ENCODE data around the gene HEG1. TPM values are rescaled to one million over a fixed set of nuclear protein-coding genes. Genes with fewer than 3 reads are reported as not detected.

HEG1 gene
- total RNA-seq, 4 donors from 2014 or later = 9.8 to 27.1 (median 17.6) TPM

DNA sequence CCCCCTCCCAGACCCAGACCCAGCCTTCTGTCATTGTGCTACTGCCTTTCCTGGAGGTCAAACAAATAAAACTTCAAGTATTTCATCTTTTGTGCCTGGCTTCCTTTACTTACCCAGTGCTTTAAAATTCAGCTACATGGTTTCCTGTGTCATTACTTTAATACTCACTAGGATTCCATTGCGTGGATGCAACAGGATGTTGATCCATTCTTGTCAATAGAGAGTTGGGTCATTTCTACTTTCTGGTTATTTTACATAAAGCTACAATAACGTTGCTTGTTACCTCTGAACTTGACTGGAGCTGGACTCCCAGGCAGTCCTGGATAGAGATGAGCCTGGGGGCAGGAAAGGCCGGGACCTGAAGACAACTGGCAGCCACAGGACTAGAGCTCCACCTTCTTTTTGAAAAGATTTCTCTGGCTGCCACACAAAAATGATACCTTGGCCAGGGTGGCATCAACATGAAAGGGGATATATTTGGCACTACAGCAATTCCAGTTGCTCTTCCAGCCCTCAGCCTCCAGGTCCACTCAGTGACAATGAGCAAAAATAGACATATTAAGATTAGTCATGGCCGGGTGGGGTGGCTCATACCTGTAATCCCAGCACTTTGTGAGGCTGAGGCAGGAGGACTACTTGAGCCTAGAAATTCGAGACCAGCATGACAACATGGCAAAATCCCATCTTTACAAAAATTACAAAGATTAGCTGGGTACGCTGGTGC, 23.3 kb upstream of the HEG1 start:
- H3K27ac ChIP-seq = peak overlapping the region; percentile 51 to 73 (median 60)
- DNase-seq = peak; percentile 44 to 71
- H3K36me3 ChIP-seq = no peaks in the 10 kb centered on the region
- H3K4me3 ChIP-seq = no peak overlapping the region
- H3K4me1 ChIP-seq = peaks cover 0 to 4% of the 10 kb centered on the region in 2 donors
- TF ChIP-seq POLR2A (IDR thresholded peaks at IDR 0.05) = no peak
- TF ChIP-seq CTCF (IDR thresholded peaks at IDR 0.05 in 4 of 5, conservative IDR thresholded peaks at IDR 0.05 in 1 of 5) = no peak
- H3K27me3 ChIP-seq = no peaks in the 10 kb centered on the region
- intact Hi-C loops (cut with DNase I; ENCODE audit: low total_unique reads) = loop anchor here (1.0 to 2.0 kb wide), 4 partner anchors 18 to 76 kb away; no protein-coding TSS in a partner anchor
- in situ Hi-C loops (cut with MboI; ENCODE audit: low sequenced_read_pairs in 4 of 4) = no loop called here
- ATAC-seq = peak; percentile 89 to 91
- H3K9me3 ChIP-seq = no peaks in the 10 kb centered on the region

DNA sequence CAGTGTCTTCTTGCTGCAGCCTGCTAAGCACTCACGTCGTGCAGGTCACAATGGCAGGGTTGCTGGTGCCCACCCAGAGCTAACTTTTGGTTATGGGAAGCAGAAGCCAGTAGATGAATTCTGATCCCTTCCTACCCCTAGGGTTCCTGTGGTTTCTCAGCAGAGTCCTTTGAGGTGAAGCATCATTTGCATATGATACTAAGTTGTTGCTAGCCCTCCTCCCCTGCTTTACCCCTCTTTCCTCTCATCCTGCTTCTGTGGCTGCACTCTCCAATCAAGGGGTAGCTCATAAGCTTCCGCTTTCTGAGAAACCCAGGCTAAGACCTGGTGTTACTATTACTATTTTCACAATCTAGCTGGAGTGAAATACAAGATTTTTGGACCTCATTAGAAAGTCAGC, 22.1 kb upstream of the HEG1 start:
- intact Hi-C loops (cut with DNase I; ENCODE audit: low total_unique reads) = loop anchor here (2.0 kb wide), 1 partner anchor 53 kb away; no protein-coding TSS in a partner anchor
- no peak overlapping the region for H3K27ac ChIP-seq

DNA sequence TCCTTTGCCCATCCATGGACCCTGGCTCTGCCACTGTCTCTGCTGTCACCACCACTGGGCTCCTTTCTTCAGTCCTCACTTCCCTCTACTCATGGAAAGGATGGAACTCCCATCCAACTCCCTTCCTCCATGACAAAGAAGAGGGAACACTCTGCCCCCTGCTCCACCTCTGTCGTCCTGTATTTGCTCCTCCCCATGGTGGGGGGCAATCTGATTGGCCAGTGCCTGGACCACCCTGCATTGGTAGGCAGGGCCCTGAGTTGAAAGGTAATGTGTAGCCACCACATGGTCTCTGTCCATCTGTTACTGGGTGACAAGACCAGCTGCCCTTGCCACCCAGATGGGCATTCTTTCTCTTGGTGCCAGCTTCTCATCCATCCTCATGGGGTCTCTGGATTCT, 20.7 kb upstream of the HEG1 start:
- H3K9me3 ChIP-seq = no peaks in the 10 kb centered on the region
- no peaks in the 10 kb centered on the region for H3K36me3 ChIP-seq
- H3K4me1 ChIP-seq = peaks cover 4 to 7% of the 10 kb centered on the region in 2 donors
- H3K4me3 ChIP-seq = no peak overlapping the region
- H3K27me3 ChIP-seq = no peaks in the 10 kb centered on the region
- in situ Hi-C loops (cut with MboI; ENCODE audit: low sequenced_read_pairs in 4 of 4) = no loop called here
- TF ChIP-seq POLR2A (IDR thresholded peaks at IDR 0.05) (no peak), CTCF (IDR thresholded peaks at IDR 0.05 in 4 of 5, conservative IDR thresholded peaks at IDR 0.05 in 1 of 5) (no peak)
- ATAC-seq (no peak), DNase-seq (no peak)
- intact Hi-C loops (cut with DNase I; ENCODE audit: low total_unique reads) = no loop called here
- no peak overlapping the region for H3K27ac ChIP-seq

More for the DNA sequence above, 22.1 kb upstream of the HEG1 start:
- in situ Hi-C loops (cut with MboI; ENCODE audit: low sequenced_read_pairs in 4 of 4) = no loop called here
- ATAC-seq = no peak
- no peaks in the 10 kb centered on the region for H3K36me3 ChIP-seq
- no peak for TF ChIP-seq POLR2A (IDR thresholded peaks at IDR 0.05)
- TF ChIP-seq CTCF (IDR thresholded peaks at IDR 0.05 in 4 of 5, conservative IDR thresholded peaks at IDR 0.05 in 1 of 5) = no peak
- H3K4me3 ChIP-seq = no peak overlapping the region
- H3K27me3 ChIP-seq = no peaks in the 10 kb centered on the region
- DNase-seq = no peak
- peaks cover 0 to 4% of the 10 kb centered on the region in 2 donors for H3K4me1 ChIP-seq
- H3K9me3 ChIP-seq = no peaks in the 10 kb centered on the region

DNA sequence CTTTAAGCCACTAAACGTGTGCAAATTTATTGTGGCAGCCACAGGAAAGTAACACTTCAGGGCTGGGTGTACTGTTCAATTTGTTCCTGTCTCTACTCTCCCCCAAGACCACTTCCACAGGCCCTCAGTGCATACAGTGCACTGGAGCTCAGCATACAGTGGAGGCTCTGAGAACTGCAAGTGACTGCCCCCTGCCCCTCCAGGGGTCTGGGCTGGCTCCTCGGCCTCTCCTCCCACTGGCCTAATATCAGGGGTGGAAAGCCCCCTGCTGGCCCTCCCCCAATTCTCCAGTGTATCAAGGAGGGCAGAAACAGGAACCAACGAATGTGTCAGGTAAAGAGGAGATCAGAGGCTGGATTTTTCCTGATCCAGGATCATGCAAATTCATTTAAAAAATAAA, 19.9 kb upstream of the HEG1 start:
- Histone ChIP-seq H3K27me3 (no peaks in the 10 kb centered on the region), H3K36me3 (no peaks in the 10 kb centered on the region), H3K4me3 (no peak overlapping the region), H3K27ac (no peak overlapping the region), H3K4me1 (peaks cover 4 to 7% of the 10 kb centered on the region in 2 donors), H3K9me3 (no peaks in the 10 kb centered on the region)
- in situ Hi-C loops (cut with MboI; ENCODE audit: low sequenced_read_pairs in 4 of 4) = no loop called here
- no peak for ATAC-seq
- no peak for DNase-seq
- no peak for TF ChIP-seq POLR2A (IDR thresholded peaks at IDR 0.05)
- no peak for TF ChIP-seq CTCF (IDR thresholded peaks at IDR 0.05 in 4 of 5, conservative IDR thresholded peaks at IDR 0.05 in 1 of 5)
- intact Hi-C loops (cut with DNase I; ENCODE audit: low total_unique reads) = no loop called here

Data from gastrocnemius medialis (tissue), 4 donors.